GM18870 (cell line): ENCODE data around the gene CSNK1A1.
A peak's percentile ranks its signal among the peaks of the same experiment; 100 is the strongest.
"Not testable (repeated sequence)": the region's sequence is repeated elsewhere in the genome, so short reads cannot be mapped to it uniquely, and the experiment has no call there.

ENCODE experiments used
- ATAC-seq: cut with Tn5 transposase; IDR thresholded peaks from one replicate; pipeline ENCODE4 v1.9.1; 2021; ENCODE audit warnings: moderate library complexity; ENCODE audit not compliant: unreplicated experiment

Gene CSNK1A1

DNA sequence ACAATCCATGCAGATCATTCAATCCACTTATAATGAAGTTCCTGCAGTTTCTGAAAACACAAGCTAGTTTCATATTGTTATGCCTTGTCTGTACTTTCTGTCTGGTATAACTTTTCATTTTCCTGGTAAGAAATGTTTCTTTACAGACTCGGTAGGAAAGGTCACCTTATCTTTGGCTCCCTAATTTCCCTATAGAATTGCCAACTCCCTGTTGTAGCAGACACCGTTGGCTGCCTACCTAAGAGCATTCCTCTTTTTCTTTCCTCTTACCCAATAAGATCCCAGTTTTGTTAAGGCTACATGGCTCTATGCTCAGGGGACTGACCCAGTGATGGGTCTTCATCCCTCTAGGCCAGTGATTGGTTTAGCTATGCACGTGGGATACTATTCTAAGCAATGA, 23.9 kb upstream of the CSNK1A1 start:
- no peak for ATAC-seq

DNA sequence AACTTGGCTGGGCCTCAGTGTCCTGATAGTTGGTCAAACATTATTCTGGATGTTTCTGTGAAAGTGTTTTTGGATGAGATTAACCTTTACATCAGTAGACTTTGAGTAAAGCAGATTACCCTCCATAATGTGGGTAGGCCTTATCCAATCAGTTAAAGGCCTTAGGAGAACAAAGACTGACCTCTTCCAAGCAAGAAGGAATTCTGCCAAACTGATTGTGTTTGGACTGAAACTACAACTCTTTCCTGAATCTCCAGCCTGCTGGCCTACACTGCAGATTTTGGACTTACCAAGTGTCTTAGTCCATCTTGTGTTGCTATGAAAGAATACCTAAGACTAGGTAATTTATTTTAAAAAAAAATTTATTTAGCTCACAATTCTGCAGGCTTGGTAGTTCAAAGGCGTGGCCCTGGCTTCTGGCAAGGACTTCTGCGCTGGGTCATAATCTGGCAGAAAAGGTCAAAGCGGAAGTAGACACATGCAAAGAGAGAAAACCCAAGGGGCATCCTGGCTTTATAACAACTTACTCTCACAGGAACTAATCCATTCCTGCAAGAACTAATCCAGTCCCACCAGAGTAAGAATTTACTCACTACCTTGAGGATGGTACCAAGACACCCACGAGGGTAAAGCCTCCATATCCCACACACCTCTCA, 21.5 kb upstream of the CSNK1A1 start:
- no peak for ATAC-seq

DNA sequence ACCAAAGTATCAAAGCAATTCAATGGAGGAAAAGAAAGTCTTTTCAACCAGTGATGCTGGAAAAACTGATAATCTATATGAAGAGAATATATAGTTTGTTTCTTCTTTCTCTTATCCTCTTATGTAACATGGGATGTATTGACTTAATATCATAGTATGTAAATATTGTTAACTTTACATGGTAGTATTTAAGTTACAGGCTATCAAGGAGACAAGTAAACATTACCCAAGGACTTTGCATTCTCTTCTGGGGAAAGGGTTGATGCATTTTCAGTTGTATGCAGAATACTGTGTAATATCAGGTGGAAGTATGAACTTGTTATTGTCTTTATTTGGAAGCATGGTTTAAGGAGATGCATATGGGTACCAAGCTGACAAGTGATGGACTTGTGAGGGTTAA, 20.9 kb upstream of the CSNK1A1 start:
- ATAC-seq, result no peak

DNA sequence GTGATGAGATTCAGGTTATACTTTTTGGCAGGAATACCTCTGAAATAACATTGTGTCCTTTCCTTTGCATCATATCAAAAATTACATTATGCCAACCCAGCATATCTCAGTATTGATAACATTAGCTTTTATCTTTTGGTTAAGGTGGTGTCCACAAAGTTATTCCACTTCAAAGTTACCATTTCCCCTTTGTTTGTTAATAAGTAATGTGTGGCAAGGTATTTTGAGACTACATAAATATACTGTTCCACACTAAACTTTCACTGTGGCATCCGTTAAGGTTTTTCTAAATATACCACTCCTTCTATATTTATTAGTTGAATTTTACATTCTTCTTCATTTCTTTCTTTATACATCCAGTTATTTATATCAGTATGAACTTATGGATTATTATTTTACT, 16.0 kb upstream of the CSNK1A1 start:
- no peak for ATAC-seq

DNA sequence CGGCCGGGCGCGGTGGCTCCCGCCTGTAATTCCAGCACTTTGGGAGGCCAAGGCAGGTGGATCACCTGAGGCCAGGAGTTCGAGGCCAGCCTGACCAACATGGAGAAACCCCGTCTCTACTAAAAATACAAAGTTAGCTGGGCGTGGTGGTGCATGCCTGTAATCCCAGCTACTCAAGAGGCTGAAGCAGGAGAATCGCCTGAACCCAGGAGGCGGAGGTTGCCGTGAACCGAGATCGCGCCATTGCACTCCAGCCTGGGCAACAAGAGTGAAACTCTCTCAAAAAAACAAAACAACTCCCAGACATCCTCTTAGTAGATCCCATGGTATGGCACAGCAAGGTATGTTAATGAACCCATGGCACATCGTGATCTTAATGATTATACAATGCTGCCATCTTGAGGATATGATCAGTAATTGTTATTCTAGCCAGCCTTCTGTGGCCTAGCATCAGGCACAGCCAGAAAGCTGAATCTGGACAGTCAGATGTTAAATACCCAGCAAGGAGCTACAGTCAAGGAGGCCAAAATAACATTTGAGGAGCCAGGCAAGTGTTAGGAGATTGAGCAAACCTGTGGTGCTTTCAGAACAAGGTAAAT, 13.4 kb upstream of the CSNK1A1 start:
- ATAC-seq, result peak; percentile 90

DNA sequence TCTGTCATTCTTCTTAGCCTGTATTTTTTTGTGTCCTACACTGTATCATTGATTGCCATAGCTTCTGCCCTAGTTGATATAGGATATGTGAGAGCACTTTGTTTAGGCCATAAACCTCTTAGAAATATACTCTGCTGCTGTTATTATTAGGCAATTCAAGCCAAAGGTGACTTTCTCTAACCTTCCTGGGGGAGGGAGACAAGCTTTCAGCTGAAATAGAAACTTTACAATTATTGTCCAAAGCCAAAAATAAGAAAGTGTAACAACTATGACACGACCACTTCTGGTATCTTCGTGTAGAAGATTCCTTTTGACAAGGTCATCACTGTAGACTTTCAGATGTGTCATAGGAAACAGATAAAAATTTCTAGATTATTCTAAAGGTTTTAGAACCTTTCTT, 12.2 kb upstream of the CSNK1A1 start:
- no peak for ATAC-seq

DNA sequence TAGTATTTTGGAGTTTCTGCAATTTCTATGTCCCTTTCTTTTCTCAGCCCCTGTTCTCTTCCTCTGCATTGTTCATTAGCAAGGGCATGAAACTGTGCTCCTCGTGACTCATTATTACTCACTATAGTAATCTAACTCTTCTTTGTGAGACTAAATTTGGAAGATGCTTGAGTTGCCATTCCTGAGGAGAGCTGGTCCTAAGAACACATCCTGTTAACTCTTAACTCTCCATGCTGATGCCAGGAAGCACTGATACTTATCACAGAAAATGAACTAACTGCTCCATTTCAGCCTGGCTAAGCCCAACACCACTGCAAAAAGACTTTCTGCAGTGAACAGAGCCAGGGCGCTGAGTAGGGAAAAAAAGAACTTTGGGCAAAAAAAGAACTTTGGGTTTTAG, 10.6 kb upstream of the CSNK1A1 start:
- ATAC-seq, result no peak

DNA sequence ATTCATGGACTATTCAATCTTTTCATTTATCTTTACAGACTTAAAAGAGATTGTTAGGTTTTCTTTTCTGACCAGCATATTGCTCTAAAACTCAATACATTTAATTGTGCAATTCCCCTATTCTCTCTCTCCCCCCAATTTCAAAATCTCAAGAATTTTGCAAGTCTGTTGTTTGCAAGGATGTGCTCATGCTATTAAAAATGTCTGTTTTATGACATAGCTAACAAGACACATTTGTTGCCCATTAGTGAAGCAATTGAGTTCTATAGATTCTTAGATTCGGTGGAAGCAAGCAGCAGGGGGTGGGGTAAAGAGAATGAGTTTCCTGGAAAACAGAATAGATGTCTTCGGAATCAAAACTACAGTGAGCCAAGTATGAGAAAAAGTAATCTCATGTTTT, 8.5 kb upstream of the CSNK1A1 start:
- no peak for ATAC-seq

DNA sequence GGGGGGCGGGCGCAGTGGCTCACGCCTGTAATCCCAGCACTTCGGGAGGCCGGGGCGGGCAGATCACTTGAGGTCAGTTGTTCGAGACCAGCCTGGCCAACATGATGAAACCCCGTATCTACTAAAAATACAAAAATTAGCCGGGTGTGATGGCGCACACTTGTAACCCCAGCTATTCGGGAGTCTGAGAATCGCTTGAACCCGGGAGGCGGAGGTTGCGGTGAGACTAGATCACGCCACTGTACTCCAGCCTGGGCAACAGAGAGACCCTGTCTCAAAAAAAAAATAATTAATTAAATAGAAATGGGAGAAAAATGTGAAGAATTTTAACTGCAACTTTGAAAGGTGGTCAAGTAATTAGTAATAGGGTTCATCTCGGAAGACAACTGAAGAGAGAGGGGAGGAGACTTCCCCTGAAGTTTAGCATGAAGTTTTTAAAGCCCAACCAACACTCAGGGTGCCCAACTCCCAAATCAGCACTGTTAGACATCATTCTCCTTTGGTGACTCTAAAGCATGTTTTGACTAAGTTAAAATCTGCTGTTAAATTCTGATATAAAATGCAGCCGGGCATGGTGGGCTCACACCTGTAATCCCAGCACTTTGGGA, 1.4 kb upstream of the CSNK1A1 start:
- ATAC-seq, result no peak

DNA sequence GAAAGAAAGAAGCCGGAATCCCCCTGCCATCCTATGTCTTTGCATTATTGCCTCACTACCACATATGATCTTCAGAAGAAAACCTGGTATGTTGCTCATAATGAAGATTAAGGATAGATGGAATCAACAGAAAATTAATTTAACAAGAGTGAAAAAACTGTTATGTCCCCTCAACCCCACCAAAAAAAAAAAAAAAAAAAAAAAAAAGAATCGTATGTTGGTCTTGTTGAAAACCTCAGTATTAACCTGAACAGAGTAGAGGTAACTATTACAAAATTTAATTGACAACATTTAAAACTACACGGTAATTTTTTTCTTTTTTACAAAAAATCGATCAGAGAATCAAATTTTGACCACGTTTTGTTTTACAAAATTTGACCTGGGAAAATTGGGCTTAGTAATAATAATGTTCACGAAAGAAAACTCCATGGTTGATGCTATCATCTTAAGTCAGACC, 827 bp upstream of the CSNK1A1 start:
- no peak for ATAC-seq

DNA sequence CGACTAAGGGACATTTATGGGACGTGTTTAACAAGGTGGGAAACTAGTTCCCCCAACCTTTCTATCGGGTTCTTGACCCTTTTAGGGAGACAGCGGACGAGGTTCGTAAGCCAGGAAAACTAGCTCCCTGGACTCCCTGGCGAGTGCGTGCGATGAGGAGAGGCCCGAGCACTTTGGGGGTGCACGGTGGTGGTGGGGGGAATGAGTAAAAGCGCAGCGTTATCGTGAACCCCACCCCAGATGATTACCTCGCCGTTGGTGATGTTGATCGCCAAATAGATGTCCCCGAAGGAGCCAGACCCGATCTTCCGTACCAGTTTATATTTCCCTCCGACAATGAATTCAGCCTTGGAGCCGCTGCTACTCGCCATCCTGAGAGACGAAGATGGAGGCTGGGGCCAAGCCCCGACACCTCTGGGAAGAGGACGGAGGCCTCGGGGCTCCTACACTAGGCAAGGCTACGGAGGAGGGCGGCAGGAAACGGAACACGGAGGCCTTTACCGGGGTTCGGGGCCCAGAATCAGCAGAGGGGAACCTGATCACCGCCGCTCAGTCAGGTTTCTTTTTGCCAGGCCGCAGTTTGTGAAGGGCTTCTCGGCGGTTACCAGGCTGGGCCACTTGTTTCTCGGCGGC, 529 bp downstream of the CSNK1A1 start:
- no peak for ATAC-seq

DNA sequence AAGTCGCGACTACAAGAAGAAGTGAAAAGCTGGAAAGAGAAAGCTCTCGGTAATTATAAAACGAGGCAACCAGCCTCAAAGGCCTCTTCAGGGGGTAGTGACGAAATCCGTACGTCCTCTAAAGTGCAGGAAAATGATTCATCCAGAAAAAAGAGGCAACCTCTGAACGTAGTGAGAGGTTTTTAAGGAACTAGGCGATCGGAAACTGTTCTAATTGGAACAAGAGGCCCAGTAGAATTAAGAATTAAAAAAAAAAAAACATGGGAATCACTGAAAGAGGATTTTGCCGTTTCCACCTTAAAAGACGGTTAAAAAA, 1.0 kb downstream of the CSNK1A1 start:
- no peak for ATAC-seq

DNA sequence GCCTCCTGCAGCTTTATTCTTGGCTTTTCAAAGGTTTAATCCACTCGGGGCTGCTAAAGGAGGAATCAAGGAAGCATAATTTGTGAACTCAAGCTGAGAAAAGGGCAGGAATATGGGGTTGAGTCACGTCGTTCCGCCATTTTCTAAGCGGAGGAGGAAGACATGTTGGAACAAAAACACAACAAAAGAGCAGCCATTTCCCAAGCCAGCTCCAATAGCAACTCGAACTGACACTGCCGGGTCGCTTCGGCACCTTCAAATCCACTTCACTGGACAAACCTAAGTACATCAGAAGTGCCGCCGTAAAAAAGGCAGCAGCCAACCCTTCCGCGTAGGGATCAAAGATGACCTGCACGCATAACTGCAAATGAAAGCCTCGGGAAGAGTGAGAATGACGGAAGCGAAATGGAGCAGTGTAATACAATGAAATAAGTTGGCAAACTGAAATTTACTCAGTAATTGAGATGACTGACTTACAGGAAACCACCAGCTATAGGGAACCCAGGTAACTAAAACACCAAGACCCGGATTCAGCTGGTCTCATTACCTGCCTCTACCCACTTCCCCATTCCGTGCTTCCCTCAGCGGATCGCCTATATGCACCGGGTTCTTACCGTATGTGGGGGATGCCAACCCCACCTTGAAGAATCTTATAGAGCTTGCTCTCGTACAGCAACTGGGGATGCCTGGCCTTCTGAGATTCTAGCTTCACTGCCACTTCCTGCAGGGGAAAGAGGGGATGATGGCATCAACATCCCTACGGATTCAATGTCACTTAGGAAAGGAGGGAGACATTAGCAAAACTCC, 1.6 kb downstream of the CSNK1A1 start:
- no peak for ATAC-seq

DNA sequence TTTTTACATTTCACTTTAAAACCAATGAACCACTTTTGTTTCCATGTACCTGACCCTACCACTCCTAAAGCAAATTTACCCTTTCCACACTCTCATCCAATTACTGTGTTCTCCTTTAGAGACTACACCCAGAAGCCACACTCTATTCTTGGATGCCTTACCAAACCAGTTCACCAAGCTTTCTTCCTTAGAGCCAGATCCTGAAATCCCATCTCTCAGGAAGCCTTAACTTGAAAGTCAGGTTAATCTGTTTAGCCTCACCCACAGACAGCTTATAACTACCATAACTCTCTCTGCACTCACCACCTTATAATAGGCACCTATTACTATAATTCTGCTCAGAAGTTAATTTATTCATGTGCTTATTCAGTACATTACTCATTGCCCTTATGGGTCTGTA, 4.3 kb downstream of the CSNK1A1 start:
- no peak for ATAC-seq

DNA sequence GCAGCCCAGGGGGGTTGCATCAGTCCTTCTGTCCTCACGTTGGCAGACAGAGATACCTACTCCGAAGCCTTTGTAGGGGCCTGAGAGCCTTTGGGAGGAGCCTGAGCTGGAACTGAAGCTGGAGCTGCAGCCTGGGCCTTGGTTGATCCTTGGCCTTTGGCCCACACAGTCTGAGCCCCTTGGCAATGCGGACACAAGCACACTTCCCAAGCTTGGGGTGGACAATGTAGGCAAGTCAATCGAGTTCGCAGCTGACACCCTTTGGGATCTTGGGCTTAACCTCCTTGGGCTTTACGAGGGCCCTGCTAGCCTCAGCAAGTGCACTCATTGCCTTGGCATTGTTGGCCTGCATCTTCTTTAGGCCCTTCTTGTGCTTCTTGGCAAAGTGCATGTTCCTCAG, 5.9 kb downstream of the CSNK1A1 start:
- no peak for ATAC-seq

DNA sequence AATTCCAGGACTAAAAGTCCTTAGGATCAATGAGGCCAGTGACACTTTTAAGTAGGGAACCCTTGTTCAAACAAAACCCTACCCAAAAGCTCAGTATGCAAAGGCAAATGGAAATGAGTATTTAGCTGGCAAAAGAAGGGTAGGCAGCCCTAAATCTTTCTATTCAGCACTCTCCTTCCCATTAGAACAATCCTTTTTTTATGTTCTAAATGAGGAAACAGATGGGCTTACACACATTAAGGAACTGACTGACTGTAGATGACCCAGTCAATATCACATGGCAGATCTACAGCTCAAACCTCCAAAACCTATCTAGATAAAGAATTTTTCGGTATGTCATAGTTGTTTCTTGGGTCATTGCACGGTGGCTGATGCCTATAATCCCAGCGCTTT, 7.2 kb downstream of the CSNK1A1 start:
- ATAC-seq, result no peak

DNA sequence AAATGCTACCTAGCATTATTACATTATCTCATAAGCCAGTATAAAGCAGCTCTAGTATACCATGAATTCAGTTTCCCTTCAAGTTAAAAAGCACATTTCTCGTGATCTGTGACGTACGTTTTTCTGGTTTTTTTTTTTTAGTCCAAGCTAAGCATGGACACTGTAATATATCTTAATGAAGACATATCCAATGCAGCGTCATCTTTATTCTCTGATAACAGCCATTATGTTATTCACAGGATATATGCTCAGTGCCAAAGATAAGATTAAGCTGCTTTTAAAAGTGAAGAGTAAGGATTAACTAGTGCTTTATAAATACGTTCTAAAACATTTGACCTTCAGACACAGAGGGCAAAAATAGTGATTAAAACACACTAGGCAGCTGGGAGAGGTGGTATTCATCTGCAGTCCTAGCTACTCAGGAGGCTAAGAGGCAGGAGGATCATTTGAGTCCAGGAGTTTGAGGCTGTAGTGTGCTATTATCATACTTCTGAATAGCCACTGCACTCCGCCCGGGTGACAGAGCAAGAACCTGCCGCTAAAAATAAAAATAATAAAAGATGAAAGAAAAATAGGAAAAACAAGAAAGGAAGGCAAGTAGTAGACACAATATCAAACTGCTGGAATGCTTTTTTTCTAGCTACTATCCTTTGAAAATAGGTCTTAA, 7.7 kb downstream of the CSNK1A1 start:
- ATAC-seq, result no peak

DNA sequence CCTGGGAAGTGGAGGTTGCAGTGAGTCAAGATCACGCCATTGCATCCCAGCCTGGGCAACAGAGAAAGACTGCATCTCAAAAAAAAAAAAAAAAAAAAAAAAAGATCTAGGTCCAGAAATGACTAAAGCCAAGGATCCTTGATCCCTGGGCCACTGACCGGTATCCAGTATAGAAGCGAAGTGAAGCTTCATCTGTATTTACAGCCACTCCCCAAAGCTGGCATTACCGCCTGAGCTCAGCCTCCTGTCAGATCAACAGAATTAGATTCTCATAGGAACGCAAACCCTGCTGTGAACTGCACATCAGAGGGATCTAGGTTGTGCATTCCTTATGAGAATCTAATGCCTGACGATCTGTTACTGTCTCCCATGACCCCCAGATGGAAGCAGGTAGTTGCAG, 9.3 kb downstream of the CSNK1A1 start:
- no peak for ATAC-seq

DNA sequence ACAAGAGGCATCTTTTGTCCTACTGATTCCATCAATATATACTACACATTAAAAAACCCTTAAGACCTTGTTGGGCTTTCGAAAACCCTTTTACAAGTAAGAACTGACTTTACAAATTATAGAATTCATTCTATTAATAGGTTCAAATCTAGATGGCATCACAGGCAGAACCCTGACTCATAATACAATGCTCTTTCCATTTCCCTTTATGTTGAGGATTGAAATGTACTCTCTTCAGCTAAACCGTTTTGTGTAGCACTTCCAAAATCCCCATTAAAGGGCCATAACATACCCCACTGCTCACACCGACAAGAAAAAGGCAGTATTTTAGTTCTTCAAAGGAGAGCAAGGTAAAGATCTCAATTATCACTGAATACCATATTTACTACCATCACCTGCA, 11.2 kb downstream of the CSNK1A1 start:
- no peak for ATAC-seq

DNA sequence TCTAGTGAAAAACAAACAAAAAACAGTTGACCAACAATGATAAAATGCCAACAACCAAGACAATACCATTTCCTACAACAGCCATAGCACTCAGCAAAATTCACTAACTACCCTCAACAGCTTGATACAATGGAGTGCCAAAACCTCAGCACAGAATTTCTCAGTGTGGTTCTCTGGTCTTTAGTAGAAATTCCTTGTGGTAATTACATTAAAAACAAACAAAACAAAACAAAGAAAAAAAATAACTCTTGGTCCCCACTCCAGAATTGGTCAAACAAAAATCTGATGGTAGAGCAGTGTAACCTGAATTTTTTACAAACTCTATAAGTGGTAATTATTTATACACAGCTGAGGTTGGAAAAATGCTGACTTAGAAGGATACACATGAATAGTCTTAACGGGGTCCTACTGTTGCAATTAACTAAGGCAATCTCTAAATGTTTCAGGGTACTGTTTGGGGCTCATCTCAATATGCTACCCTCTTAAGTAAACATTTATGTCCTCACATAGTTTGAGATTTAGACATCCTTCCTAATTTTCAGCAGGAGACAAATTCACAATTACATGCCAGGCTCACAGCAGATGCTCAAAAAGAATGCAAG, 13.8 kb downstream of the CSNK1A1 start:
- ATAC-seq, result no peak

DNA sequence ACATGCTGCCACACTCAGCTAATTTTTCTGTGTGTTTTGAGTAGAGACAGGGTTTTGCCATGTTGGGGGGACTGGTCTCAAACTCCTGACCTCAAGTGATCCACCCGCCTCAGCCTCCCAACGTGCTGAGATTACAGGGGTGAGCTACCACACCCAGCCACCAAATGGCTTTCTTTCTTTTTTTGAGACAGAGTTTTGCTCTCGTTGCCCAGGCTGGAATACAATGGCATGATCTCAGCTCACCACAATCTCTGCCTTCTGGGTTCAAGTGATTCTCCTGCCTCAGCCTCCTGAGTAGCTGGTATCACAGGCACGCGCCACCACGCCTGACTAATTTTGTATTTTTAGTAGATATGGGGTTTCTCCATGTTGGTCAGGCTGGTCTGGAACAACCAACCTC, 15.5 kb downstream of the CSNK1A1 start:
- ATAC-seq, result not testable (repeated sequence)
